Prostate gland (tissue), 2 donors: ENCODE measurements around the gene RNF157. TPM values are rescaled to one million over a fixed set of nuclear protein-coding genes. Genes with fewer than 3 reads are reported as not detected.

Experiments
- DNase-seq: peaks from one replicate; pipeline ENCODE4 v3.0.0-alpha.2; 2019; ENCODE audit warnings: low spot score
- H3K27ac ChIP-seq, 2 donors: fragments of 200-600 bp; sonication (generic); 2 replicates each; pipeline ENCODE4 v1.5.1; 2017 to 2019
- H3K27me3 ChIP-seq: fragments of 200-600 bp; sonication (generic); replicated peaks from 2 replicates; pipeline ENCODE4 v1.5.1; 2019; ENCODE audit not compliant: insufficient read depth
- H3K36me3 ChIP-seq, 2 donors: fragments of 200-600 bp; sonication (generic); 1 replicate in 1 of 2; 2 replicates in 1 of 2; pipeline versions ENCODE4 v1.5.1 to v1.8.1; 2017 to 2019
- H3K4me1 ChIP-seq: fragments of 200-600 bp; sonication (generic); replicated peaks from 2 replicates; pipeline ENCODE4 v1.5.1; 2019
- H3K4me3 ChIP-seq, 2 donors: fragments of 200-600 bp; sonication (generic); 2 replicates each; pipeline ENCODE4 v1.5.1; 2017 to 2019
- H3K9me3 ChIP-seq: fragments of 200-600 bp; sonication (generic); 2 replicates; pipeline ENCODE4 v1.5.1; 2017
- CTCF ChIP-seq, 4 experiments: fragments of 200-600 bp in 2 of 4; fragments of 450-650 bp in 2 of 4; sonication (generic) in 2 of 4; IDR thresholded peaks; 1 replicate in 3 of 4; 2 replicates in 1 of 4; pipeline ENCODE4 v1.5.1; 2016 to 2019; ENCODE audit warnings: antibody characterized with exemption in 4 of 4, mild to moderate bottlenecking in 2 of 4, moderate library complexity in 2 of 4
- POLR2A ChIP-seq: fragments of 450-650 bp; IDR thresholded peaks from one replicate; pipeline ENCODE4 v1.6.1; 2016; ENCODE audit warnings: antibody characterized with exemption, mild to moderate bottlenecking
- POLR2AphosphoS5 ChIP-seq: sonication (generic); formaldehyde crosslinking; IDR thresholded peaks from one replicate; pipeline ENCODE4 v1.6.1; 2017; ENCODE audit warnings: antibody characterized with exemption
- WGBS: methylation state at CpG from one replicate; pipeline ENCODE4 v1.1.5; 2018; 5-methylcytosine and 5-hydroxymethylcytosine counted together
- intact Hi-C: fragments of 100-400 bp; cut with DNase I; formaldehyde crosslinking; loops from one replicate; pipeline ENCODE4 v1.14.2; 2022
- total RNA-seq, 2 donors: library from RNA; depleted of rRNA; stranded (reverse); fragments of >200 nt; gene quantifications; one replicate each; pipeline ENCODE4 v1.1.0, GENCODE V29; 2016

The RNF157 gene
- total RNA-seq, 2 donors from 2014 or later: 1.6 to 47.5 TPM

GRCh38 chr17:76251478-76252039 lies 11.3 kb upstream of the RNF157 start:
- H3K27me3 ChIP-seq: no peaks in the 10 kb centered on the region
- no peak overlapping the region for H3K4me3 ChIP-seq
- H3K27ac ChIP-seq: no peak overlapping the region
- no peaks in the 10 kb centered on the region for H3K4me1 ChIP-seq
- no peaks in the 10 kb centered on the region for H3K9me3 ChIP-seq
- TF ChIP-seq POLR2A (no peak), CTCF (IDR thresholded peaks at IDR 0.05) (no peak), POLR2AphosphoS5 (no peak)
- no peaks in the 10 kb centered on the region for H3K36me3 ChIP-seq
- intact Hi-C loops: no loop called here
- no peak for DNase-seq
- WGBS: 91% methylated on average over 8 of the region's 8 CpGs

- Histone ChIP-seq H3K9me3 (no peaks in the 10 kb centered on the region), H3K27me3 (no peaks in the 10 kb centered on the region), H3K4me3 (no peak overlapping the region), H3K27ac (no peak overlapping the region), H3K36me3 (no peaks in the 10 kb centered on the region), H3K4me1 (no peaks in the 10 kb centered on the region)
- intact Hi-C loops: no loop called here
- 83% methylated on average over 6 of the region's 6 CpGs for WGBS
- TF ChIP-seq CTCF (IDR thresholded peaks at IDR 0.05): no peak
- no peak for TF ChIP-seq POLR2AphosphoS5
- no peak for TF ChIP-seq POLR2A
- DNase-seq: no peak
Measured at GRCh38 chr17:76250141-76250540, 9.8 kb upstream of the RNF157 start.

GRCh38 chr17:76248013-76248782 lies 7.9 kb upstream of the RNF157 start:
- Histone ChIP-seq H3K27ac (no peak overlapping the region), H3K4me3 (no peak overlapping the region), H3K27me3 (no peaks in the 10 kb centered on the region), H3K4me1 (no peaks in the 10 kb centered on the region), H3K9me3 (no peaks in the 10 kb centered on the region), H3K36me3 (no peaks in the 10 kb centered on the region)
- intact Hi-C loops: no loop called here
- TF ChIP-seq CTCF (IDR thresholded peaks at IDR 0.05) (peak in 2 of 4 experiments; percentile 22 to 29), POLR2AphosphoS5 (no peak), POLR2A (no peak)
- DNase-seq: no peak
- WGBS: 73% methylated on average over 11 of the region's 11 CpGs

GRCh38 chr17:76247304-76247703 lies 7.0 kb upstream of the RNF157 start:
- H3K27me3 ChIP-seq: no peaks in the 10 kb centered on the region
- no peaks in the 10 kb centered on the region for H3K9me3 ChIP-seq
- no peak for TF ChIP-seq CTCF (IDR thresholded peaks at IDR 0.05)
- no peak for TF ChIP-seq POLR2A
- no peak for TF ChIP-seq POLR2AphosphoS5
- WGBS: 93% methylated on average over 8 of the region's 8 CpGs
- H3K36me3 ChIP-seq: no peaks in the 10 kb centered on the region
- H3K4me1 ChIP-seq: no peaks in the 10 kb centered on the region
- DNase-seq: no peak
- intact Hi-C loops: no loop called here
- H3K4me3 ChIP-seq: no peak overlapping the region
- no peak overlapping the region for H3K27ac ChIP-seq
